Osteoblast (primary cell): Measurements from ENCODE around the gene PRPF6. TPM values are rescaled to one million over a fixed set of nuclear protein-coding genes. Genes with fewer than 3 reads are reported as not detected.

Experiments used
- DNase-seq: peaks from one replicate; pipeline ENCODE4 v3.0.0; 2011; ENCODE audit warnings: low spot score, mixed read lengths; ENCODE audit not compliant: insufficient read length; ENCODE audit errors: missing footprints
- H2AFZ ChIP-seq: 2 replicates; pipeline ENCODE4 v1.6.0; 2011; ENCODE audit warnings: mild to moderate bottlenecking, low read length
- H3K27ac ChIP-seq: 2 replicates; pipeline ENCODE4 v1.5.1; 2011; ENCODE audit warnings: mild to moderate bottlenecking, low read depth, low read length, moderate library complexity
- H3K27me3 ChIP-seq: 2 replicates; pipeline ENCODE4 v1.6.0; 2012; ENCODE audit warnings: mild to moderate bottlenecking, control low read depth, inconsistent platforms, low read length, moderate library complexity; ENCODE audit not compliant: insufficient read depth
- H3K36me3 ChIP-seq: 2 replicates; pipeline ENCODE4 v1.5.1; 2011; ENCODE audit warnings: mild to moderate bottlenecking, low read length, control low read depth, moderate library complexity; ENCODE audit not compliant: insufficient read depth
- H3K4me1 ChIP-seq: 2 replicates; pipeline ENCODE4 v1.5.1; 2011; ENCODE audit warnings: mild to moderate bottlenecking, low read length, control low read depth, moderate library complexity; ENCODE audit not compliant: insufficient read depth
- H3K4me2 ChIP-seq: 2 replicates; pipeline ENCODE4 v1.6.0; 2011; ENCODE audit warnings: mild to moderate bottlenecking, low read length; ENCODE audit not compliant: insufficient read depth
- H3K4me3 ChIP-seq: fragments of 200-600 bp; sonication (generic); 3 replicates; pipeline ENCODE4 v1.5.1; 2012; ENCODE audit warnings: mild to moderate bottlenecking, low read length, inconsistent platforms; ENCODE audit not compliant: insufficient read depth
- H3K79me2 ChIP-seq: 2 replicates; pipeline ENCODE4 v1.6.0; 2012; ENCODE audit warnings: mild to moderate bottlenecking, low read length, control low read depth, inconsistent platforms; ENCODE audit not compliant: insufficient read depth
- H3K9me3 ChIP-seq: 2 replicates; pipeline ENCODE4 v1.5.1; 2011; ENCODE audit warnings: low read depth, low read length, control low read depth
- H4K20me1 ChIP-seq: 2 replicates; pipeline ENCODE4 v1.6.0; 2012; ENCODE audit warnings: mild to moderate bottlenecking, low read length, control low read depth; ENCODE audit not compliant: insufficient read depth
- CTCF ChIP-seq: IDR thresholded peaks from 2 replicates; pipeline ENCODE4 v1.5.1; 2011; ENCODE audit warnings: mild to moderate bottlenecking, low read depth, low read length, moderate library complexity; ENCODE audit errors: extremely low read depth
- total RNA-seq: library from RNA; depleted of rRNA; stranded (reverse); fragments of >200 nt; gene quantifications from 2 replicates; pipeline ENCODE4 v1.2.3, GENCODE V29; 2012

The PRPF6 gene
- total RNA-seq, 1 donor, result 56.1 TPM

DNA sequence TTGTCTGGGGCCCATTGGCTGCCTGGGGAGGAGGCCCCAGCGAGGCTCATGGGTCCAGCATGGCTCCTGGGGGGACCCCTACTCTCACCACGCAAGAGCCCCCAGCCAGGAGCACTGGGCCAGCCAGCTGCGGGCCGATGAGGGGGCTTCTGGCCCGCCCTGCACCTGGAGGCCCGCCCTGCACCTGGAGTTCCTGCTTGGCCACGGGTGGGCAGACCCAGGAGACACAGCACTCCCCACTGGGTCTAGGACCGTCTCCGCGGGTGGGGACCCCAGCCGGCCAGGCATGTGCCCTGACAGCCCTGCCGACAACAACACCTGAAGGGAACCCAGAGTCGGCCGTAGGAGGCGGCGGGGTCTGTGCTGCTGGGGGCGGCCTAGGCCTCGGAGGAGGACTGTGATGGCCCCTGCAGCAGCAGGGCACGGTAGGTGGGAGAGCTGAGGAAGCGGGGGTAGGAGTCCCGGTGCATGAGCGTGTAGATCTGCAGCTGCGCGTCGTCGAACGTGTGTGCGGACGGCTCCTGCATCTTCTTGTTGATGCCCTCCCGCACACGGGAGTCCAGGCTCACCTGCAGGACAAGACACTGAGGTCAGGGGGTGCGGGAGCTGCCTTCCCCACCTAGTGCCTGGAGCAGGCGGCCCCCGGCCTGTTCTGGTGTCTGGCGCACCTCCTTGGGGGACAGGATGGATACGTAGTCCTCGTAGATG is 92.7 kb downstream of the PRPF6 start:
- peaks cover 6% of the 10 kb centered on the region for H3K4me1 ChIP-seq
- H3K36me3 ChIP-seq, result no peaks in the 10 kb centered on the region
- H3K4me2 ChIP-seq, result no peak overlapping the region
- H3K4me3 ChIP-seq, result no peak overlapping the region
- H2AFZ ChIP-seq, result no peak overlapping the region
- H3K79me2 ChIP-seq, result no peaks in the 10 kb centered on the region
- no peaks in the 10 kb centered on the region for H3K9me3 ChIP-seq
- no peaks in the 10 kb centered on the region for H3K27me3 ChIP-seq
- no peak for TF ChIP-seq CTCF
- DNase-seq, result no peak
- H3K27ac ChIP-seq, result no peak overlapping the region
- peaks cover 15% of the 10 kb centered on the region for H4K20me1 ChIP-seq

DNA sequence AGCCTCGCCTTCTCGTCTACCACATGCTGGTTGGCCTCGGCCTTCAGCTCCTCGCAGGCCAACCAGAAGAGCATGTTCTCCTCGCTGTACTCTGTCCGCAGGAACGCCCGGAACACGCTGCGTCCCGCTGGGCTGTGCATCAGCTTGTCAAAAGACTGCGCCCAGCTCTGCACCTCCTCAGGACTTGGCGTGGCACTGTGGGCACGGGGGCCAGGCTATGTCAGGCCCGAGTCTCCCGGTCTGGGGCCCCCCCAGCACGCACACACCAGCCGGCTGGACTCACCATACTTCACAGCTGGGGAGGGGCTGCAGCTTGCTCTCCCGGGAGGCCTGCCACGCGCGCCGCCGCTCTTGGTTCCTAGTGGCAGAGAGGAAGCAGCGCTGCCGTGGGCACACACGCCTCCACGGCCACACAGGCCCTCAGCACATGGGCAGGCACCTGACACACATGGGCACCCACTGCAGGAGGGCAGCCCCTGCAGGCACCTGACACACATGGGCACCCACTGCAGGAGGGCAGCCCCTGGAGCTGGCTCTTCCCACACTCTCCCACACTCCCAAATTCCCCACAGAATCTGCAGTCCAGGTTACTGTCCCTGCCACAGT is 93.4 kb downstream of the PRPF6 start:
- Histone ChIP-seq H3K9me3 (no peaks in the 10 kb centered on the region), H3K27ac (no peak overlapping the region), H4K20me1 (peaks cover 17% of the 10 kb centered on the region), H2AFZ (no peak overlapping the region), H3K27me3 (no peaks in the 10 kb centered on the region), H3K79me2 (no peaks in the 10 kb centered on the region), H3K4me2 (no peak overlapping the region), H3K4me3 (no peak overlapping the region), H3K36me3 (no peaks in the 10 kb centered on the region), H3K4me1 (peaks cover 12% of the 10 kb centered on the region)
- no peak for TF ChIP-seq CTCF
- DNase-seq, result no peak

GRCh38 chr20:64074963-64075362 is 94.0 kb downstream of the PRPF6 start:
- H3K36me3 ChIP-seq, result no peaks in the 10 kb centered on the region
- H3K27ac ChIP-seq, result no peak overlapping the region
- no peak overlapping the region for H3K4me3 ChIP-seq
- H4K20me1 ChIP-seq, result peaks cover 12% of the 10 kb centered on the region
- no peak for TF ChIP-seq CTCF
- no peak overlapping the region for H3K4me2 ChIP-seq
- H3K4me1 ChIP-seq, result peaks cover 15% of the 10 kb centered on the region
- no peaks in the 10 kb centered on the region for H3K9me3 ChIP-seq
- H3K79me2 ChIP-seq, result no peaks in the 10 kb centered on the region
- no peak overlapping the region for H2AFZ ChIP-seq
- DNase-seq, result no peak
- no peaks in the 10 kb centered on the region for H3K27me3 ChIP-seq

GRCh38 chr20:64075556-64075955 is 94.6 kb downstream of the PRPF6 start:
- no peak for DNase-seq
- no peak for TF ChIP-seq CTCF
- peaks cover 15% of the 10 kb centered on the region for H3K4me1 ChIP-seq
- H3K36me3 ChIP-seq, result no peaks in the 10 kb centered on the region
- no peak overlapping the region for H3K4me3 ChIP-seq
- H4K20me1 ChIP-seq, result peaks cover 11% of the 10 kb centered on the region
- H3K9me3 ChIP-seq, result no peaks in the 10 kb centered on the region
- no peak overlapping the region for H3K27ac ChIP-seq
- H3K4me2 ChIP-seq, result no peak overlapping the region
- no peak overlapping the region for H2AFZ ChIP-seq
- no peaks in the 10 kb centered on the region for H3K79me2 ChIP-seq
- H3K27me3 ChIP-seq, result no peaks in the 10 kb centered on the region
